Hepatocyte (in vitro differentiated cells): ENCODE measurements around the gene TTC39B. TPM values are rescaled to one million over a fixed set of nuclear protein-coding genes. Genes with fewer than 3 reads are reported as not detected.

ENCODE experiments used
- DNase-seq: peaks from one replicate; pipeline ENCODE4 v3.0.0-alpha.2; 2016; ENCODE audit warnings: low spot score
- H2AFZ ChIP-seq: fragments of 200-600 bp; sonication (generic); 2 replicates; pipeline ENCODE4 v1.6.0; 2016; ENCODE audit warnings: antibody characterized with exemption, mild to moderate bottlenecking
- H3K27ac ChIP-seq: fragments of 200-600 bp; sonication (generic); 2 replicates; pipeline ENCODE4 v1.5.1; 2016; ENCODE audit warnings: mild to moderate bottlenecking
- H3K27me3 ChIP-seq: fragments of 200-600 bp; sonication (generic); 2 replicates; pipeline ENCODE4 v1.6.1; 2016
- H3K36me3 ChIP-seq: fragments of 200-600 bp; sonication (generic); replicated peaks from 2 replicates; pipeline ENCODE4 v1.5.1; 2016; ENCODE audit warnings: low read depth; ENCODE audit not compliant: insufficient read depth
- H3K4me1 ChIP-seq: fragments of 200-600 bp; sonication (generic); 2 replicates; pipeline ENCODE4 v1.5.1; 2016; ENCODE audit warnings: mild to moderate bottlenecking, moderate library complexity; ENCODE audit not compliant: insufficient read depth
- H3K4me2 ChIP-seq: fragments of 200-600 bp; sonication (generic); 2 replicates; pipeline ENCODE4 v1.6.0; 2016
- H3K4me3 ChIP-seq: fragments of 200-600 bp; sonication (generic); 2 replicates; pipeline ENCODE4 v1.5.1; 2016; ENCODE audit warnings: mild to moderate bottlenecking
- H3K79me2 ChIP-seq: fragments of 200-600 bp; sonication (generic); 2 replicates; pipeline ENCODE4 v1.6.0; 2017; ENCODE audit warnings: mild to moderate bottlenecking
- H3K9me2 ChIP-seq: fragments of 200-600 bp; sonication (generic); replicated peaks from 2 replicates; pipeline ENCODE4 v1.6.0; 2017; ENCODE audit warnings: mild to moderate bottlenecking; ENCODE audit not compliant: insufficient read depth
- H3K9me3 ChIP-seq: fragments of 200-600 bp; sonication (generic); 2 replicates; pipeline ENCODE4 v1.5.1; 2016; ENCODE audit warnings: low read depth, mild to moderate bottlenecking
- H4K20me1 ChIP-seq: fragments of 200-600 bp; sonication (generic); 2 replicates; pipeline ENCODE4 v1.6.0; 2016; ENCODE audit warnings: mild to moderate bottlenecking; ENCODE audit not compliant: insufficient read depth, poor library complexity, severe bottlenecking
- CTCF ChIP-seq: fragments of 200-600 bp; sonication (generic); IDR thresholded peaks from 2 replicates; pipeline ENCODE4 v1.5.1; 2016; ENCODE audit warnings: antibody characterized with exemption, mild to moderate bottlenecking; ENCODE audit not compliant: poor library complexity
- EZH2 ChIP-seq: fragments of 200-600 bp; sonication (generic); IDR thresholded peaks from 2 replicates; pipeline ENCODE4 v1.6.1; 2016; ENCODE audit warnings: antibody characterized with exemption, mild to moderate bottlenecking, borderline replicate concordance
- EZH2phosphoT487 ChIP-seq: fragments of 200-600 bp; sonication (generic); IDR thresholded peaks from one replicate; pipeline ENCODE4 v1.6.1; 2018; ENCODE audit warnings: antibody characterized with exemption, mild to moderate bottlenecking, low read depth, moderate library complexity; ENCODE audit not compliant: unreplicated experiment, severe bottlenecking
- WGBS: methylation state at CpG from one replicate; pipeline ENCODE4 v1.1.6; 2016; ENCODE audit warnings: low lambda C conversion rate; ENCODE audit errors: missing lambda C conversion rate; 5-methylcytosine and 5-hydroxymethylcytosine counted together
- polyA plus RNA-seq: library from polyadenylated mRNA; unstranded; fragments of >200 nt; fragmentation: Nextera tagmentation; extraction: Ambion mirVana; gene quantifications from 2 replicates; pipeline ENCODE4 v1.2.1, GENCODE V29; 2016
- total RNA-seq: library from RNA; depleted of rRNA; stranded (reverse); fragments of >200 nt; gene quantifications from 2 replicates; pipeline ENCODE4 v1.2.3, GENCODE V29; 2014

The TTC39B gene
- total and polyA plus RNA-seq, 2 experiments from 2014 or later: 2.6 to 15.7 TPM

GRCh38 chr9:15140051-15140450 lies 167.0 kb downstream of the TTC39B start:
- H3K4me2 ChIP-seq: peak overlapping the region; percentile 47
- H4K20me1 ChIP-seq: no peaks in the 10 kb centered on the region
- TF ChIP-seq CTCF: no peak
- TF ChIP-seq EZH2: no peak
- no peak for TF ChIP-seq EZH2phosphoT487
- no peaks in the 10 kb centered on the region for H3K36me3 ChIP-seq
- peaks cover 5% of the 10 kb centered on the region for H3K4me1 ChIP-seq
- H3K27ac ChIP-seq: peak overlapping the region; percentile 51
- H3K9me3 ChIP-seq: no peaks in the 10 kb centered on the region
- no peak for DNase-seq
- H3K27me3 ChIP-seq: no peaks in the 10 kb centered on the region
- H3K79me2 ChIP-seq: no peaks in the 10 kb centered on the region
- 52% methylated on average over 1 of the region's 1 CpG for WGBS
- no peak overlapping the region for H2AFZ ChIP-seq
- H3K4me3 ChIP-seq: no peak overlapping the region
- no peaks in the 10 kb centered on the region for H3K9me2 ChIP-seq

- H3K4me3 ChIP-seq: no peak overlapping the region
- no peaks in the 10 kb centered on the region for H3K9me2 ChIP-seq
- no peak overlapping the region for H2AFZ ChIP-seq
- peaks cover 5% of the 10 kb centered on the region for H3K4me1 ChIP-seq
- H4K20me1 ChIP-seq: no peaks in the 10 kb centered on the region
- H3K27ac ChIP-seq: peak overlapping the region; percentile 51
- H3K27me3 ChIP-seq: no peaks in the 10 kb centered on the region
- WGBS: 38% methylated on average over 13 of the region's 13 CpGs
- peak overlapping the region; percentile 47 for H3K4me2 ChIP-seq
- H3K9me3 ChIP-seq: no peaks in the 10 kb centered on the region
- no peak for DNase-seq
- H3K36me3 ChIP-seq: no peaks in the 10 kb centered on the region
- no peaks in the 10 kb centered on the region for H3K79me2 ChIP-seq
- TF ChIP-seq EZH2 (no peak), EZH2phosphoT487 (no peak), CTCF (no peak)
Measured at GRCh38 chr9:15139469-15139868, 167.5 kb downstream of the TTC39B start.

GRCh38 chr9:15138357-15138686 lies 168.7 kb downstream of the TTC39B start:
- no peaks in the 10 kb centered on the region for H3K9me2 ChIP-seq
- H3K36me3 ChIP-seq: no peaks in the 10 kb centered on the region
- H4K20me1 ChIP-seq: no peaks in the 10 kb centered on the region
- no peaks in the 10 kb centered on the region for H3K27me3 ChIP-seq
- no peaks in the 10 kb centered on the region for H3K79me2 ChIP-seq
- no peaks in the 10 kb centered on the region for H3K9me3 ChIP-seq
- no peak overlapping the region for H3K4me3 ChIP-seq
- DNase-seq: no peak
- no peak overlapping the region for H3K4me2 ChIP-seq
- TF ChIP-seq EZH2phosphoT487: no peak
- no peak for TF ChIP-seq EZH2
- TF ChIP-seq CTCF: no peak
- 62% methylated on average over 2 of the region's 2 CpGs for WGBS
- H3K4me1 ChIP-seq: peaks cover 5% of the 10 kb centered on the region
- H3K27ac ChIP-seq: no peak overlapping the region
- no peak overlapping the region for H2AFZ ChIP-seq

- Histone ChIP-seq H3K4me3 (no peak overlapping the region), H3K27me3 (no peaks in the 10 kb centered on the region), H4K20me1 (no peaks in the 10 kb centered on the region), H3K9me3 (no peaks in the 10 kb centered on the region), H3K9me2 (no peaks in the 10 kb centered on the region), H3K27ac (no peak overlapping the region), H2AFZ (no peak overlapping the region), H3K79me2 (no peaks in the 10 kb centered on the region), H3K4me2 (no peak overlapping the region), H3K4me1 (peaks cover 5% of the 10 kb centered on the region), H3K36me3 (no peaks in the 10 kb centered on the region)
- no peak for DNase-seq
- 93% methylated on average over 6 of the region's 6 CpGs for WGBS
- TF ChIP-seq EZH2: no peak
- no peak for TF ChIP-seq CTCF
- no peak for TF ChIP-seq EZH2phosphoT487
Measured at GRCh38 chr9:15137658-15138356, 169.2 kb downstream of the TTC39B start.
